Endometrial microvascular endothelial cells (primary cell): Measurements from ENCODE around the gene HLA-F. TPM values are rescaled to one million over a fixed set of nuclear protein-coding genes. Genes with fewer than 3 reads are reported as not detected.

Source experiments
- in situ Hi-C: cut with HindIII; loops from 2 replicates; pipeline ENCODE4 v1.10.0; 2017; ENCODE audit warnings: low sequenced_read_pairs, low pct_unique_long_range_greater_than_20kb; ENCODE audit errors: inconsistent ontology term
- total RNA-seq: library from RNA; depleted of rRNA; stranded (reverse); fragments of >200 nt; gene quantifications from one replicate; pipeline ENCODE4 v1.2.3, GENCODE V29; 2015; ENCODE audit errors: inconsistent ontology term

Gene HLA-F
- total RNA-seq, 1 donor from 2014 or later = 13.4 TPM

- in situ Hi-C loops = no loop called here
Measured at GRCh38 chr6:29753309-29753644, 30.0 kb downstream of the HLA-F start.

DNA sequence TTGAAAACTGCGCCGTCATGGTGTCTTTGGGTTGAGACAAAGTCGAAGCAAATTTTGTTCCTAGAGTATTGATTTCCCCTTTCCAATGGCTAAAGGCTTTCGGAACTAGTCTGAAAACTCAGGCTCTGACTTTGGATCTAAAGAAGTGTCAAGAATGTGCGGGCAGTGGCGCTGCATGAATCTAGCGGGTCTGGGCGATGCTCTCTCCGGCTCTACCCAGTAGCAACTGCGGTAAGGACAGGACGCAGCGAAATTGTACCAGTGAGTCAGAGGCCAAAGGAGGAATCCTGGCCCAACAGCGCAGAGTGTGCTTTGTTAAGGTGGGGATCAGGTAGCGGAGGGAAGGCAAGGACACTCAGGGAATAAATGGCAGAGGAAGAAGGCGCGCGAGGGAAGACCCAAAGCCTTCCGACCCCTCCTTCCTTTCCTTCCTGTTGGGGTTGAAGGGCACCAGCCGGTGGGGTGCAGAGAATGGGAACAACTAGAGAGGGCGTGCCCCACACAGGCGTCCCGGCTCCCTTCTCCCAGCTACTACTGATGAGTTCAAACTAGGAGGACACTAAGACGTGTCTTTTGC, 32.1 kb downstream of the HLA-F start:
- in situ Hi-C loops = no loop called here

GRCh38 chr6:29757282-29757681, 34.0 kb downstream of the HLA-F start:
- in situ Hi-C loops = no loop called here

GRCh38 chr6:29757701-29758293, 34.6 kb downstream of the HLA-F start:
- in situ Hi-C loops = no loop called here

- in situ Hi-C loops = no loop called here
Measured at GRCh38 chr6:29758761-29759160, 35.5 kb downstream of the HLA-F start.

- in situ Hi-C loops = no loop called here
Measured at GRCh38 chr6:29759457-29759856, 36.2 kb downstream of the HLA-F start.

DNA sequence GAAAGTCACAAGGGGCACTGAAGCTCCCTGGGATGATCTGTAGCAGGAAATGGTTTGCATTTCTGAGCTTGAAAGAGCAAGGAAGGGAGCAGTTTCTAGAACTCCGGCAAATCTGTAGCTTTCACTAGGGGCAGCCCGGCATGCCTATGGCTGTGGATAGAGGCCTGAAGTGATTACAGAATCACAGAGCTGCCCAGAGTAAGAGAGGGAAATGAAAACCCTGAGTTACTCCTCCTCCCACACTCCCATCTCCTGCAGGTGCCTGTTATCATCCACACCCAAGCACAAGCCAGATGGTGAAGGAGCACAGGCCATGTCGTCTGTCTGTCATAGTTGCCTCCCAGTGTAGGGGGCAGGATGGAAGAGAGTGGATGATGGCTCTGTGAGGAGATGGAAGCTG, 37.1 kb downstream of the HLA-F start:
- in situ Hi-C loops = no loop called here

DNA sequence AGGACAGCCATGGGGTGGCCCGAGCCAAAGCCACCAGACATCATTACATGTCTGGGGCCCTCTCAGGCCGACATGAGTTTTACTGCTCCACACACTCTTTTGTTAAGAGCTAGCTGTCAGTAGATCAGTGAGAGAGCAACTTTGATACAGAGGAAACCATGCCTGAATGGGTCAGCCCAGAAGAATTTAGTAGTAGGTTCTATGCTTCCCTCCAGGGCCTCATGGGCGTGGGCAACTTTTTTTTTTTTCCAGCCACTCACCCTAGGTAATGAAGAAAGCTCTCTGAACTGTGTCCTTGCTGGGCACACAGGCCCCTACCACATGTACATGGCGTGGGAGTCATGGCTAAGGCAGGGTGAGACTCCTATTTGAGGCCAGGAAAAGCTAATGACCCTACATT, 38.8 kb downstream of the HLA-F start:
- in situ Hi-C loops = no loop called here

GRCh38 chr6:29762781-29763214, 39.6 kb downstream of the HLA-F start:
- in situ Hi-C loops = no loop called here

DNA sequence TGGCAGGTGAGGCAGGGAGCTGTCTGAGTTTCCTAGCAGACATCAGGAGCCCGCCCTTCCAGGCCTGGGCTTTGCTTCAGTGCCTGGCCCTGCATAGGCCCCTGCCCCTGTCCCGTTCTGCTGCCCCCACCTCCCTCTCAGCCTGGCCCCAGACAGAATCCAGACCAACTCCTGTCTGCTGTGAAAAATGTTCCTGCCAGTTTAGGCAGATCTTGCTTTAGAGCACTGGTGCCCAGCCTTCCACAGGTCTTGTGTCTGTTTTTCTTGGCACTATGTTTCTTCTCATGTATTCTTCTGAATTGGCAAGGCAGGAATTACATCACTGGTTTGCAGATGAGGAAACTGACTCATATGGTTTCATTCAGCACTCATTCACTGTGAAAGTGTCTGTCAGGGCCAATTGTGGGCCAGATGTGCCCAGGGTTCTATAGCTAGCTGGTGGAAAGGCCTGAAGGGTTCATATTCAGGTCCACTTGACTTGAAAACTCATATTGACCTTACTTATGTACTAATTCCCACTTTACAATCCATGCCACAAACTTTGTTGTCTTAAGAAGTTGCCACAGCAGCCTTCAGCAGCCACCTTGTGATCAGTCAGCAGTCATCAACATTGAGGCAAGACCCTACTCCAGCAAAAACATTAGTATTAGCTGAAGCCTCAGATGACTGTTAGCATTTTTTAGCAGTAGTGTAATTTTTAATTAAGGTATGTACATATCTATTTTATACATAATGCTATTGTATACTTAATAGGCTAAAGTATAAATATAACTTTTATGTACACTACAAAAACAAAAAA, 40.5 kb downstream of the HLA-F start:
- in situ Hi-C loops = no loop called here

DNA sequence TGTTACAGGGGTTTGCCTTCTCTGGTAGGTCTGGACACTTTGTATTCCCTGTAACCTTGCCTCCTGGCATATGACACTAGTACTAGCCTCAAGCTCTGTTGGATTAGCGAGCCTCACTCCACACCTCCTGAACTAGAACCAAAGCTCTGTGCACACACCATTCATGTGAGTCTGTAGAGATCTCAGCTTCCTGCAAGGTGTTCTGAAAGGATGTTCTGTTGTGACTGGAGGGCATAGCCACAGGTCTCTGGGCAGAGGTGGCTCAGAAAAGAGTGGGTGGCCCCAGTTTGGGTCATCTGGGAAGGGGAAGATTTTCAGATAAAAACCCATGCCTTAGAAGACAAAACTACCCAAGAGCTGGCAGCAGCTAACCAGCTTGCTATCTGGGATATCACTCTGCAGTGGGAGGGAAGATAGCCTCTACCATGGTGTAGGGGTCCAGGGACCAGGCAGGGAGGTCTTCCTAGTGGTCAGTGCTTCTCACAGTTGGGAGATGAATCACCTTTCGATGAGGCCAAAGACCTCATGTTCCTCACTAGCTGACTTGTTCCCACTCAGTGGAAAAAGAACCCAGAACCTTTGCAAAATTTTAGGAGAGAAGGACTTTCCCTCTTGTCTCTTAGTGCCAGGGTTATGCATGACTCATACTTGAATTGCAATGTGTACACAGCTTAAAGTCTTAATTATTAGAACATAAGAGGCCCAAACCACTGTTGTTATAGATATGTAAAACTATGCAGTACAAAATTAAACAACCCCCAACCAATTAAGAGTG, 41.4 kb downstream of the HLA-F start:
- in situ Hi-C loops = no loop called here

DNA sequence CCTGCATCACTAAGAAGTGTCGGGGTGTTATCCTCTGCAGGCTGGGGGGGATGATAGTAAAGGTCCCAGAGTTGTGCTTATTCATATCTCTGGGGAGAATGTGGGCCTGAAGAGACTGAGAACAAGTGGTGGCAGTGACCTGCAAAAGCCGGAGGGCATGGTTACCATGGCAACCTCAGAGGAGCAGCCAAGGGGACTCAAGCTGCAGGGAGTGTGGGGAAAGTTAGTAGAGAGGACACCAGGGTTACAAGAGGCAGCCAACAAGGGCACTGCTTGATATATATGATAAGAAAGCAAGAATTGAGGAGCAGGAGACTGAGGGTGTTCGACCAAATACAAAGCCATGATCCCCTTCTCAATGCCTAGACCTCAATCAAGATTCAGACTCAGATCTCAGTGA, 46.1 kb downstream of the HLA-F start:
- in situ Hi-C loops = no loop called here

GRCh38 chr6:29770306-29770705, 47.1 kb downstream of the HLA-F start:
- in situ Hi-C loops = no loop called here

DNA sequence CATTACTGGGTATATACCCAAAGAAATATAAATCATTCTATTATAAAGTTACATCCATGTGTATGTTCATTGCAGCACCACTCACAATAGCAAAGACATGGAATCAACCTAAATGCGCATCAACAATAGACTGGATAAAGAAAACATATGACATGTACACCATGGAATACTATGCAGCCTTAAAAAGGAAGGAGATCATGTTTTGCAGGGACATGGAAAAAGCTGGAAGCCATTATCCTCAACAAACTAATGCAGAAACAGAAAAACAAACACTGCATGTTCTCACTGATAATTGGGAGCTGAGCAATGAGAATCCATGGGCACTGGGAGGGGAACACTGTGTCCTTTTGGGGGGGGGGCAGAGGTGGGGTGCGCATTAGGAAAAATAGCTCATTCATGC, 53.5 kb downstream of the HLA-F start:
- in situ Hi-C loops = no loop called here

Other genes with a start within 250 kb of the HLA-F start
- not detected for gene MAS1L, start 235.5 kb upstream of the HLA-F start, total RNA-seq
- 0.56 TPM for gene UBD, start 163.7 kb upstream of the HLA-F start, total RNA-seq
- not detected for gene OR2H2, start 138.3 kb upstream of the HLA-F start, total RNA-seq
- gene GABBR1, start 90.3 kb upstream of the HLA-F start, total RNA-seq = 6.7 TPM
- not detected for gene MOG, start 66.3 kb upstream of the HLA-F start, total RNA-seq
- 2.5 TPM for gene ZFP57, start 42.3 kb upstream of the HLA-F start, total RNA-seq
- gene HLA-G, start 104.4 kb downstream of the HLA-F start, total RNA-seq = not detected
- gene HLA-A, start 219.1 kb downstream of the HLA-F start, total RNA-seq = 723 TPM